SK-N-SH treated with all-trans-retinoic acid at 6 μM for 48 hours (cell line): ENCODE results near the gene MBNL2.

ENCODE experiments used
- ARNTL ChIP-seq: fragments of 450-650 bp; formaldehyde crosslinking; IDR thresholded peaks from 2 replicates; pipeline ENCODE4 v1.5.0; 2020; ENCODE audit warnings: low read depth, mild to moderate bottlenecking, moderate library complexity, borderline replicate concordance
- CSDC2 ChIP-seq: fragments of 250-450 bp; sonication (Bioruptor Pico); IDR thresholded peaks from 2 replicates; pipeline ENCODE4 v1.5.0; 2020; ENCODE audit warnings: mild to moderate bottlenecking, moderate library complexity
- CSRNP3 ChIP-seq: fragments of 250-450 bp; sonication (Bioruptor Pico); IDR thresholded peaks from 2 replicates; pipeline ENCODE4 v1.5.1; 2021; ENCODE audit warnings: mild to moderate bottlenecking, moderate library complexity
- ESRRG ChIP-seq: fragments of 250-450 bp; sonication (Bioruptor Pico); IDR thresholded peaks from 2 replicates; pipeline ENCODE4 v1.6.1; 2021; ENCODE audit warnings: mild to moderate bottlenecking
- PATZ1 ChIP-seq: fragments of 250-450 bp; sonication (Bioruptor Pico); IDR thresholded peaks from 2 replicates; pipeline ENCODE4 v1.8.0; 2020; ENCODE audit warnings: mild to moderate bottlenecking, moderate library complexity, borderline replicate concordance
- POU6F1 ChIP-seq: fragments of 250-450 bp; sonication (Bioruptor Pico); IDR thresholded peaks from 2 replicates; pipeline ENCODE4 v1.8.0; 2021; ENCODE audit warnings: low read depth, mild to moderate bottlenecking, moderate library complexity, borderline replicate concordance
- TSHZ2 ChIP-seq: fragments of 250-450 bp; sonication (Bioruptor Pico); IDR thresholded peaks from 2 replicates; pipeline ENCODE4 v1.5.0; 2020; ENCODE audit warnings: mild to moderate bottlenecking, moderate library complexity

- TF ChIP-seq PATZ1 (CRISPR knock-in tag) (no peak), CSRNP3 (CRISPR knock-in tag) (no peak), ESRRG (CRISPR knock-in tag) (no peak), ARNTL (no peak), CSDC2 (CRISPR knock-in tag) (no peak), TSHZ2 (no peak), POU6F1 (CRISPR knock-in tag) (no peak)
Measured at GRCh38 chr13:97381189-97381588, 159.1 kb downstream of the MBNL2 start.
